NCI-H446 treated with DMSO at 0.1 percent for 48 hours (cell line): ENCODE measurements around the gene ZDHHC7.

Experiments used
- DNase-seq: peaks from one replicate; lab custom pipeline; 2025; lab: John Stamatoyannopoulos, UW

The ZDHHC7 gene

DNA sequence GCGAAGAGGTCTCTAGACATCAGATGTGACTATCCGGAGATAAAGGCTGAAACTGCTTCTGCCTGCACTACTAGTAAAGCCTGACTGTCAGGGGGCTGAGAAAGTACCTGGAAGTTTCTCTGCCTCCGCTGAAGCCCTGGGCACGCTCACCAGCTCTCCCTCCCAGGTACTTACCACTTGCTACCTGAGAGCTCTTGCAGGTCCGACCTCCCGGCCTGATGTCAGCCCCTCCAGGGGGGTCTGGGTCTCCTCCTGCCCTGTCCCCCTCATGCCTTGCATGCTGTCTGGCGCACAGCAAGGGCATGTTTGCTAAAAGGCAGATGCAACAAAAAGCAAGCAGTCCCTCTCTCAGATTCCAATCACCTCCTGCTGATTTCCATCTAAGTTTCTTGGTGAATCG is 17.4 kb downstream of the ZDHHC7 start:
- no peak for DNase-seq

DNA sequence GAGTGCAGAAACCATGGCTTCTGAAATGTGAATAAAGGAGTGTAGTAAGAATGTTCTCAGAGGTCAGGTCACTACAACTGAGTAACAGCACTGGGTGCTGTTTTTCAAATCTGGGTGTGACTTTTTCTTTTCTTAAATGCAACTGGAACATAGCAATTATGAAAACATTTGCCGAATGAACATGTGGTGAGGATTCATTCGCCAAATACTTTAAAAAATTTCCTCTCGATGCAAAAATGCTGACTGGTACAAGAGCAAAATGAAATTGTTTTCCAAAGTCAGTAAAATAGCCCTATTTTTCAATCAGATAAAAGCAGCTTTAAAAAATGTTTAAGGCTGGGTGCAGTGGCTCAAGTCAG is 18.6 kb downstream of the ZDHHC7 start:
- no peak for DNase-seq

DNA sequence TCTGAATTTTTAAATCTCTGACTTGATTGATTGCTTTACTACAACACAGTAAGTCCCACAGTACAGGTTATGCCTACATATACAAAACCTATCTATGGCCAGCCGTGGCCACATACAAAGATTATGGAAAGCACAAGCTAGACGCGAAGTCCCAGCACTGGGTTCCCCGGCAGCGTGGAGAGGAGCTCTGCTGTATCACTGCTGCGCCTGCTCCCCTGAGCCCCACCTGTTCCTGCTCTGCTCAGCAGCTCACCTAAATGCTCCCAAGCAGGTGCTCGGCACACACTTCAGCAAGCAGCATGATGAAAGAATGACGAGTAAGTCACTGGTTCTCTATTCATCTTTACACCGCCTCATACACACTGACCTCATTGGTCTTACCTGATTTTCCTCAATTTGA is 20.6 kb downstream of the ZDHHC7 start:
- DNase-seq, result no peak

DNA sequence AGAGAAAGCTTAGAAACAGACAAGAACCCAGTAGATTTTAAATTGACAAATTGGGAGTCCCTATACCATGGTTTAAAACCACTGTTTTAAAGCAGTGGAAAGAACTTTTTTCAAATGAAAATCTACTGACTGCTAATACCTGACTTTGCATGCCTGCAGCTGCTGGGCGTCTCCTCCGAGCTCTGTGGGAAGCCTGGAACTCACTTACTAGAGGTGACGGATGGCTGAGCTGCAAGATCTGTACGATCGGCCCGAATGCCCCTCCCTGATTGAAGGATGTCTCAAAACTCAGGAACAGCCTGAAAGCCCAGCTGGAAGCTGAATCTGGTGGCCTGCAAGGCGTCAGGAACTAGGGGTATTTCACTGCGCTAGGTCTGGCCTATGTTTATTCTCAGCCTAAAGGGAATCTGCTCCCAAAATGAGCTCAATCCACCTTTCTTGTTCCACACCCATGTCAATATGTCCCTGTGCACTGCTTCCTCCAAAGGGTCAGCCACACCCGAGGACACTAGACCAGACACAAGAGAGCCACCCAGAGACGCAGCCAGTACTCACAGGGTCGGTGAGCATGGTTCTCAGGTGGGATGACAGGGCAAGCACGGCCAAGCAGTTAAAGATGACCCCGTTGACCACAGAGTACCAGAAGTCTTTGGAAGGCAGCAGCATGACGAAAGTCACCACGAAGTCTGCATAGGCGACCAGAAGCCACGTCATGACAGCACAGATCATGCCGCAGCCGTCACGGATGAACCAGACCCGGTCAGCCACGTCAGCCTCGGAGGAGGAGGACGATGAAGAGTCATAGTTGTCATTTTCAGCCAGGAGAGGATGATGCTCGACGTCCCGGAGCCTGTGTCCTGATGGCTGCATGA is 21.4 kb downstream of the ZDHHC7 start:
- no peak for DNase-seq

DNA sequence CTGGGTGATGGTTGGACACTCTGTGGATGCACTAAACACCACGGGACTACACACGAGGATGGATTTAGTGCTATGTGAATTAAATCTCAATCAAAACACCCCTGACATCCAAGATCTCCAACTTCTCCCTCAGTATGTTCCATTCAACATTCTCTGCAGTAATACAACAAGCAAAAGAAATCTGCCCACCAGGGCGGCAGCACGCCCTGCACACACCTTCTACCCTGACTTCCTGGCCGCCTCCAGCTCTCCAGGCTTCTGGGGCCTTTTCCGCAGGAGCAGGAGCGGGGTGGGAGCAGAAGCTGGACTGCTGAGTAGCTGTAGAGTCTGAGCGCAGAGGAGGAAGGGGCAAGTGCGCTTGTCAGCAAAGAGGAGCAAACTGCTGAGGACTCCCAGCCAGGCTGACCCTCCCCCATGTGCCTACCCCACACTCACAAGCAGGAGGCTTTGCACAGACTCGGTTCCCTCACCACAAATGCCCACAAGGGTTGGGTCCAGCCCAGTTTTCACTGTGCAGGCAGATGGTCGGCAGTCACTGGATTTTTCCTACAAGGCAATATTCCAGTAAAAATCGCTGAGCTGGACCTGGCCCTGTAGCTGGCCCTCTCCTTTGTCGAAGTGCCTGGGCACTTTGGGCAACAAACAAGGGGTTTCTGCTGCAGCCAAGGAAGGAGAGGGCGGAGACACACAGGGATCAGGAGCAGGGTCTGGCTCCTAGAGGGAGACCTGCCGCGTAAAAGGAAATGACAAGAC is 22.8 kb downstream of the ZDHHC7 start:
- DNase-seq, result no peak

DNA sequence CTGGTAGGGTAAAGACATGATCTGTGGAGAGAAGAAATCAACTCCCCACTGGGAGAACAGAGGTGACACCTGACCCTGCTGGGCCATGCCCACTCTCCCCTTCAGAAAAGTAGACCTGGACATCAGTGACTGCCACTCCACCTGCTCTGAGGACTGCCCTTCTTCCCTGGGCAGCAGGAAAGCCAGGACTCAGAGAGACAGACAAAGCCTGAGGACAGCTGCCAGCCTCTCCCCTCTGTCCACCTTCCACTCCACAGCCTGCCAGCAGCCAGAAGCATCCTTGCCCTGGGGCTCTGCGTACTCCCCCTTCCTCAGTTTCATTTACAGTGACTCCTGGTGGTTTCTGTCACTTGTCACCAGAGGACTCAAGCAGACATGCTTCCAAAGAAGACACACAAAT is 24.5 kb downstream of the ZDHHC7 start:
- no peak for DNase-seq

DNA sequence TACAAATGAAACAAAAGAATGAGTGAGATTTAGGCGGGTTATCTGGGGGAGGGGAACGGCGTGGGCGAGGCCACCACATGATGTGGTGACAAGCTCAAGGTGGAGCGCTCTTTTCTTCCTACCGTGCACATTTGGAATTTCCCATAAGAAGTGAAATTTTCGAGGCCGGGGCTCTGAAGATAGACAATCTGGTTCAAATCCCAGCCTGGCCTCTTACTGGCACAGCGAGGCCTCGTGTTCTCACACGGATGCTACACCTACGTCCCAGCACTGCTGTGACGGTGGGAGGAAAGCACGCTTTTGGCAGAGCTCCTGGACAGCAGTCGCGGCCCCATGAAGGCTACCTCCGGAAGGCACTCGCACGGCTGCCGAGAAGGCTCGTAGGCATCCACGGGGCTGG is 25.2 kb downstream of the ZDHHC7 start:
- DNase-seq, result no peak

DNA sequence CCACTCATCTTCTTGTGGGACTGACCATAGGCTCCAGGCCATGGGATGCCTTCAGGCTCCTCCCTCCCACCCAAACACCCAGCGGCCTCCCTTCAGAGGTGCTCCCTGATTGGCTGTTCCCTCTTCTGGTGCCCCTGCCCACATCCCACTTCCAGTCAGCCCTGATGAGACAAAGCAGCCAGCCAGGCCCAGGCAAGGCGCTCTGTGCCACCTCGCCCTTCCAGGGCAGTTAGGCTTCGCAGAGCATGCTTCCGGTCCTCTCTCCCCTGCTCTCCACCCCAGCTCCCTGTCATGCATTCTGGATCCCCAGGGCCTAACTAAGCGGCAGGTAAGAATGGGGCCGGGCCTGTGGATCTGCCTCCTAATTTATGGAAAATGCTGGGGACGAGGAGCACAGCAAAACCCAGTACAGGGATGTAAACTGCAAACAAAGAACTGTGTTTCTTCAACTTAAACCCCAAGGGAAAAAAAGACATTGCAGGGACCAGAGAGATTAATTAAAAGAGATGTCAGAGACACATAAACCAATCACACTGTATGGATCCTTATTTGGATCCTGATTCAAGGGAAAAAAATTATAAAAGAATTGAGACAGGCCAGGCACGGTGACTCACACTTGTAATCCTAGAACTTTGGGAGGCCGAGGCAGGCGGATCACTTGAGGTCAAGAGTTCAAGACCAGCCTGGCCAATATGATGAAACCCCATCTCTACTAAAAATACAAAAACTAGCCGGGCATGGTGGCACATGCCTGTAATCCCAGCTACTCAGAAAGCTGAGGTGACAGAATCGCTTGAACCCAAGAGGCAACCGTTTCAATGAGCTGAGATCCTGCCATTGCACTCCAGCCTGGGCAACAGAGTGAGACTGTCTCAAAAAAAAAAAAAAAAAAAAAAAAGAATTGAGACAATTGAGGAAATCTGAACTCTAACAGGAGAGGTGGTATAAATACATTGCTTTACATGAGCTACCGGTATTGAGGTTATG is 26.0 kb downstream of the ZDHHC7 start:
- DNase-seq, result no peak

DNA sequence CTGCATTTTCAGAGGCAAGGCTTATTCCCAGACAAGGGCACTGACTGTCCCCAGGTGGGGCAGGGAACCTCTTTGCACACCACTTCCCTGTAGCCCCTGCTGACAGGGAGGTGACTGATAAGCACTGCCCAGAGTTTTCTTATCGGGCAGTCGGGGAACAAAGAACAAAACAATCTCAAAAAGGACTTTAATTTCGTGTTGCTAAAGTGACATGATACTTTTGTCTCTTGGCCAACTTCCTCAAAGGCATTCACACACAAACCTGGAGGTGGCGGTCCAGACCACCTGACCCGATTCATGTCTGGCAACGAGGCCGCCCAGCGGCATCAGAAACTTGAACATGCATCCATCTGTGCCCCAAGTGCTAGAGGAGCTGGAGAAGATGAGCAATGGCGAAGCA is 28.9 kb downstream of the ZDHHC7 start:
- no peak for DNase-seq

DNA sequence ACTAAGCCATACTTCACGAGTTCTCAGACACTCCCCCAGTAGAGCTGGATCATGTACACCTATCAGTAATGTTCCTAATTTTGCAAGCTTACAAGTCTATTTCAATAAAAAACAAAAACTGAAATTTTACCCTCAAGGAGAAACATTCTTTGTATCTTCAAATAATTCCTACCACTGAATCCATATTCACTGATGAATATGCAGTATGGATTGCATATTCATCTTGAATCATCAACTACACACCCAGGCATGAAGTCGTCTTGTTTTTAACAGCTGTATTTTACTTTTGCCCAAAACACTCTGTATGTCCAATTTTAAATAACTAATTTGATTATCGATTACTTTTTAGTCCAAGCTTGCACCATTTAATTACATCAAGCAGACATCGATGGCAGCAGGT is 31.8 kb downstream of the ZDHHC7 start:
- no peak for DNase-seq

DNA sequence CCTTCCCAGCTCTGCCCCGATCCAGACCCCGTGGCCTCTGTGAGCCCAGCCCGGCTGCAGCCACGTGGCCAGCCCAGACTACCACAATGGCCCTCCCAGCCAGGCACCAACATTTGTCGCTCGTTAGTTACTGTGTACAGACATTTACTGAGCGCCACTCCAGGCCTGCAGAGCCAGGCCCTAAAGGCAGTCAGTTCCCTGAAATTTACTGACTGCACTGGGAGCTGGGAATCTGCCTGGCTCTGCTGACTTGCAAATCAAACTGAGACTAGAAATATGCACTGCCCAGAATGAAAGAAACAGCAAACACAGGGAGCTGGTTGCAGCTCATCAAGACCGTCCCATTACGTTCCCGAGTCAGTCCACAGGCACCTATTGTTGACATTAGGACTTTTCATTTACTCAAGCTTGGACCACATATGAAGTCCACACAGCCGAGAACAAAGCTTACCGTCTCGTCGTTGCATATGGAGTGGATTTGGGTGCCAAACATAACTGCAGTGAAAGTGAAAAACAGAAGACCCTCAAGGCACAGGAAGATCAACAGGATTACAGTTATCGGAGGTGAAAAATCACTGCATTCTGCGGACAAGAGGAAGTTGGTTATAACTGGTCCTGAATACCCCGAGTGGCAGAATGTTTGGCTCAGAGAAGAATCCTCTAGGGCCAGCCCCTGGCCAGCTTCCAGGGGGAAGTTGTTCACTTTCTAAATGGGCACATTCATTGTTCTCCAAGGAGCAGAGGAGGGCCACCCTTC is 34.5 kb downstream of the ZDHHC7 start:
- DNase-seq, result no peak

DNA sequence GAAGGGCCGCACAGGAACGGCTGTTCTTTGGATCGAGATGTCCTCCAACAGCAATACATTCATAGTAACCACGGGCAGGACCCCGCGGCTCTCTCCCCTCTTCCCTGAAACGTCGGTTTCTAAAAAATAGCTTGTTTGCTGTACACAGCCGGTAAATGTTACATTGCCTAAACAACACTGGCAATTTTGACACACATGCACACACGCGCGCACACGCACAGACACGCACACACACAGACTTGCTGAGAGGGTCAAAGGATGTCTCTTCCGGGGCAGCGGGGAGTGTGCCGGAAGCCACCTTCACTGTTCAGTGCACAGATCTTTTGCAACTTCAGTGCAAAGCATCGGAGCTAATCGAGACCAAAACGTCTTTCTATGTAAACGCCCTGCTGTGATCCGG is 35.8 kb downstream of the ZDHHC7 start:
- DNase-seq, result no peak

DNA sequence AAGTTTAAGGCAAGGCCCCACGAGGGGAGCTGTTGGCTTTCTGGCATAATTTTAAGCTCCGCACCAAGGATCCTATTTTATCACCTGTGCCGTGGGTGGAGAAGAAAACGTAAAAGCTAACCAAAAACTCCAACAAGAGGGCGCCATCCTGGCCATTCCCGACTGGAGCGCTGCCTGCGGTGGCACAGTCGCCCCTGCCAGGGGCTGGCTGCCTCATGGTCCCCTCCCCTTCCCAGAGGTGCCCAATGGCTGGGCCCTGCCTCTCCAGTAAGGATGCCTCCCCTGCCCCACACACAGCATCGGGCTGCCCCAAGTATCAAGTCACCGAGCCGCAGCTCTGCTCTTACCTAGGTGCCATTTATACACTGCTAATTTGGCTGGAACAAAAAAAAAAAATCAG is 36.3 kb downstream of the ZDHHC7 start:
- DNase-seq, result no peak

DNA sequence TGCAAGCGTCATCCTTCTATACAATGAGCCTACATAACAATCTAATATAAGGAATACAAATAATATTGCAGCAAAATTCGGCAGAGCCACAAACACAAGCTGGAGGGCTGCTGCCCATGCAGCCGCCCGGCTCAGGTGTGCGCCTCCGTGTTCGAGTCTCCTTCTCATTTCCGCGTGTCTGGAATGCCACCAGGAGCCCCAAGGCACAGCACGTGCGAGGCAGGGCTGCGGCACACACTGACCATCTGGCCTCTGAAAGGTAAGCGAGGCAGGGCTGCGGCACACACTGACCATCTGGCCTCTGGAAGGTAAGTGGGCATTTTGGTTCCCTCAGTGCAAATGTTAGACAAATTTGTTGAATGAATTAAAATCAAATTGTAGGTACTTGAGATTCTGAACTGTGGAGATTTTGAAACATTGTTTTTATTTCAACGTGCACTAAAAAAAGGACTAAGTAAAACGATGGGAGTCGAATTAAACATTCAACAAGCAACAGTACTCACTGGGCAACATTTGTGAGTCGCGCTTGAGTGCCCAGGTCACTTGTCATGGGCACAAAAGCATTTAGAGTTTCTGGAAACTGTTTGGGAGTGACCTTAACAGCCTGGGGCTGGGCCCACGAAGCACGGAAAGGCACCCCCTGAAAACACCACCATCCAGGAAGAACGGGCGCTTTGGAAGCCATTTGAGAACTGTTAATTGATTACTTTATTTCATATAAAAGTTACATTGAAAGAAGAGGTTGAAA is 37.4 kb downstream of the ZDHHC7 start:
- DNase-seq, result no peak

DNA sequence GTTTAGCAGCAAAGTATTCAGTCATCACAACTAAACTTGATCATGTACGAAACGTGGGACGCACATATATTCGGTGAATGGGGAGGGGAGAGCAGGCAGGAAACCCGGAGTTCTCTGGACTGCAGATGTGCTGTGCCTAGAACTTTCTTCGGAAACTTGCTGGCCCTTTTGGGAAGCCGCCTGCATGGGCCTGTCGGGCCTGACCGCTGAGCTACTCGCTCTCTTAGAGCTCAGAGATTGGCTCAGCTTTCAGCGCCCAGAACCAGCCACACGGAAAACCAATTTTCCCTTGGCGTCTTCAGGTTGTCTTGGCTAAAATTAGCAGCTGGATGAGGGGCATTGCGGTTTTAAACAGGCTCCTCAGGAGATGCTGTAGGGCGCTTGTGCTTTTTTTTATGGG is 38.1 kb downstream of the ZDHHC7 start:
- no peak for DNase-seq

DNA sequence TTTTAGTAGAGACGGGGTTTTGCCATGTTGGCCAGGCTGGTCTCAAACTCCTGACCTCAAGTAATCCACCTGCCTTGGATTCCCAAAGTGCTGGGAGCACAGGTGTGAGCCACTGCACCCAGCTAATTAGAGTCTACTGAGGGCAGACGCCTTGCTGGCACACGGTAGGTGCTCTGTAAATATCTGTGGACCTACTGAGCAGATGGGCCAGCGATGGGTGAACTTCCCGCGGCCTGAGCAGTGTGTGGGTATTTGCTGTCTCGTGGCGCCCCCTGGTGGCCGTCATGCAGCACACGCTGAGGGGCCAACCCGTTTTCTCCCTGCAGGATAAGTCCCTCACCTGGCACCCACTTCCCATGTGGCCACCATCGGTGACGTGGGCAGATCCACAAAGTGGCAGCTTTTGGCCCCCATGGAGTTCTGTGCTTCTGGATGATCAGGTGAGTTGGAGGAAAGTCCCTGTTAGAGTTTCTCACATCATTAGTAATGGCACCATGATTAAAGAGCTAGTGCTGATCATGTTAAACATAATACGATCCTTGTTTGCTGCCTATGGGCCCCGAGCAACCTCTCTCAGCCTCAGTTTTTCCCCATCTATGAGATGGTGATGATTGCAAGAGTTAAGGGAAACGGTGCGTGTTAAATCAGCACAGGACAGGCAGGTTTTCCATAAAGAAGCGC is 40.7 kb downstream of the ZDHHC7 start:
- peak; percentile 1 for DNase-seq

DNA sequence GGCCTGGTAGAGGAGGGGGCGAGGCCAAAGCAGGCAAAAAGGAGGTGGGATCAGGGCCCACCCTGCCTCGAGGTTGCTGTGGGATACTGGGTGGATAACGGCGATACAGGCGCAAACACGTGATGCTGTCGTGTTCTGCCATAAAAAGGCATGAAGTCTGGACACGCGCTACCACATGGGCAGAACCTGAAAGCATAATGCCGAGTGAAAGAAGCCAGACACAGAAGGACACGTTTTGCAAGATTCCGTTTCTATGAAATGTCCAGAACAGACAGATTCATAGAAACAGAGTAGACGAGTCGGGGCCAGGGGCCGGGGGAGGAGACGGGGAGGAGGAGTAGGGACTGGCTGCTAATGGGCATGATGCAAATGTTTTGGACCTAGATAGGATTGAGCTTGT is 43.5 kb downstream of the ZDHHC7 start:
- DNase-seq, result no peak

DNA sequence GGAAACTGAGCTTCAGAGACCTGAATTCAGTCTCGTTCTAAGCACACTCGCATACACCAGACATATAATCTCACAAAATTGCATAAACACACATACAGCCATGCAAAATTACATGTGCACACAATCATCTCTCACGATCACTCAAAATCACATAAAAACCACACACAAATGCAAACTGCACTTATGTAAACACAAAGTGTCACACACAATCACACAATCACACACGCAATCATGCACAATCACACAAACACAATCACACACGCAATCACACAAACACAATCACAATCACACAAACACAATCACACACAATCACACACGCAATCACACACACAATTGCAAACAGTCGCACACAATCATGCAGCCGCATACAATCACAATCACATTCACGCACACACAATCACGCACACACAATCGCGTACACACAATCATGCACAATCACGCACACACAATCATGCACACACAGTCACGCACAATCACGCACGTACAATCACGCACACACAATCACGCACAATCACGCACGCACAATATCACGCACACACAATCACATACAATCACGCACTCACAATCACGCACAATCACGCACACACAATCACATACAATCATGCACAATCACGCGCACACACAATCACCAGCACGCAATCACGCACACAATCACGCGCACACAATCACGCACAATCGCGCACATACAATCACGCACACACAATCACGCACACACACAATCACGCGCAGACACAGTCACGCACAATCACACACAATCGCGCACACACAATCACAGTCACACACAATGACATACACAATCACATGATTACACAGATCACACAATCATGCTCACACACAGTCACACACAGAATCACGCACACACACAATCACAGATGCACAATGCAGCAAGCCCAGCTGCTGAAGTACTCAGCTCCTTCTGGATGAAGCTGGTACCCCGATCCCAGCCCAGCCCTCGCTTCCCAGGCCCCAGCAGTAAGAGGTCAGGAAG is 45.6 kb downstream of the ZDHHC7 start:
- DNase-seq, result no peak
